DMS 273 treated with DMSO at 0.1 percent for 48 hours (cell line): ENCODE measurements around the gene ZBTB4.

ENCODE experiments used
- DNase-seq: peaks from one replicate; lab custom pipeline; 2025; lab: John Stamatoyannopoulos, UW

Gene ZBTB4

GRCh38 chr17:7440834-7441195 is 38.6 kb downstream of the ZBTB4 start:
- DNase-seq = peak; percentile 9

- DNase-seq = no peak
Observed at GRCh38 chr17:7440113-7440833, 39.2 kb downstream of the ZBTB4 start.

- DNase-seq = no peak
Observed at GRCh38 chr17:7439462-7440112, 39.8 kb downstream of the ZBTB4 start, which contains the start of gene FGF11. Gene FGF11, plus strand, starts transcription at chr17:7439512. Its CDS starts 109 bp downstream, at chr17:7439621.

GRCh38 chr17:7438656-7439460 is 40.6 kb downstream of the ZBTB4 start:
- DNase-seq = no peak

- no peak for DNase-seq
Observed at GRCh38 chr17:7437950-7438614, 41.3 kb downstream of the ZBTB4 start.

- DNase-seq = no peak
Observed at GRCh38 chr17:7437369-7437863, 42.0 kb downstream of the ZBTB4 start.

GRCh38 chr17:7436556-7437368 is 42.7 kb downstream of the ZBTB4 start:
- DNase-seq = peak; percentile 17

GRCh38 chr17:7435676-7436555 is 43.5 kb downstream of the ZBTB4 start:
- no peak for DNase-seq

GRCh38 chr17:7432296-7432695 is 47.1 kb downstream of the ZBTB4 start:
- DNase-seq = no peak

GRCh38 chr17:7431231-7431630 is 48.2 kb downstream of the ZBTB4 start:
- DNase-seq = no peak

- no peak for DNase-seq
Observed at GRCh38 chr17:7429722-7430121, 49.7 kb downstream of the ZBTB4 start.

- no peak for DNase-seq
Observed at GRCh38 chr17:7428557-7428956, 50.9 kb downstream of the ZBTB4 start, which contains the start of gene SPEM3. Gene SPEM3, plus strand, starts transcription at chr17:7428857. Its CDS starts 46 bp downstream, at chr17:7428903.

- DNase-seq = no peak
Observed at GRCh38 chr17:7427549-7427948, 51.9 kb downstream of the ZBTB4 start.

- no peak for DNase-seq
Observed at GRCh38 chr17:7426896-7427489, 52.4 kb downstream of the ZBTB4 start.

GRCh38 chr17:7426203-7426863 is 53.1 kb downstream of the ZBTB4 start:
- no peak for DNase-seq

GRCh38 chr17:7425756-7426155 is 53.7 kb downstream of the ZBTB4 start:
- no peak for DNase-seq

GRCh38 chr17:7425316-7425715 is 54.1 kb downstream of the ZBTB4 start, which contains the start of gene SPEM2:
Gene SPEM2, plus strand, starts transcription at chr17:7425616. Its CDS starts 73 bp downstream, at chr17:7425689.
- DNase-seq = no peak

GRCh38 chr17:7423679-7424078 is 55.8 kb downstream of the ZBTB4 start:
- DNase-seq = no peak

- DNase-seq = no peak
Observed at GRCh38 chr17:7421186-7421585, 58.2 kb downstream of the ZBTB4 start.
